HG03159 (cell line): Measurements from ENCODE around the gene SKAP2.

Source experiments
- ATAC-seq: cut with Tn5 transposase; IDR thresholded peaks from one replicate; pipeline ENCODE4 v1.9.1; 2021; ENCODE audit warnings: mild to moderate bottlenecking, moderate library complexity; ENCODE audit not compliant: unreplicated experiment

The SKAP2 gene

GRCh38 chr7:26779978-26780595, 84.3 kb downstream of the SKAP2 start:
- ATAC-seq = no peak

- ATAC-seq = no peak
Measured at GRCh38 chr7:26777385-26777784, 87.0 kb downstream of the SKAP2 start.

GRCh38 chr7:26760501-26760900, 103.9 kb downstream of the SKAP2 start:
- ATAC-seq = no peak

- no peak for ATAC-seq
Measured at GRCh38 chr7:26759108-26759507, 105.3 kb downstream of the SKAP2 start.

DNA sequence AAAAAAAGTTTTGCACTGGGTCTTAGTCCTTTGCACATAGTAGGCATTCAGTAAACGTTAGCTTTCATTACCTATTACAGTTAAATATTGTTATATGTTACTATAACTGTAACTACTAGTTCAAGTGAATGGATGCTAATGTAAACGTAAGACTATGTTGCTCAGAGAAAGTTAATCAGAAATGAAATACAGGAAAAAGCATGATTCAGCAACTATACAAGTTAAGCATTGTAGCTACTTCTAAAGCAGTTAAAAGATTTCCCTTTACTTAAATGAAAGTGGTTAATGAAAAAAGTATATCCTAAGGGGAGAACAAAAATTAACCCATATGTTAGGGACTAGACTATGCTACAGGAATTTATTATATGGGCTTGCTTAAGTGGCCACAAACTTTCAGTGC, 121.2 kb downstream of the SKAP2 start:
- ATAC-seq = no peak

DNA sequence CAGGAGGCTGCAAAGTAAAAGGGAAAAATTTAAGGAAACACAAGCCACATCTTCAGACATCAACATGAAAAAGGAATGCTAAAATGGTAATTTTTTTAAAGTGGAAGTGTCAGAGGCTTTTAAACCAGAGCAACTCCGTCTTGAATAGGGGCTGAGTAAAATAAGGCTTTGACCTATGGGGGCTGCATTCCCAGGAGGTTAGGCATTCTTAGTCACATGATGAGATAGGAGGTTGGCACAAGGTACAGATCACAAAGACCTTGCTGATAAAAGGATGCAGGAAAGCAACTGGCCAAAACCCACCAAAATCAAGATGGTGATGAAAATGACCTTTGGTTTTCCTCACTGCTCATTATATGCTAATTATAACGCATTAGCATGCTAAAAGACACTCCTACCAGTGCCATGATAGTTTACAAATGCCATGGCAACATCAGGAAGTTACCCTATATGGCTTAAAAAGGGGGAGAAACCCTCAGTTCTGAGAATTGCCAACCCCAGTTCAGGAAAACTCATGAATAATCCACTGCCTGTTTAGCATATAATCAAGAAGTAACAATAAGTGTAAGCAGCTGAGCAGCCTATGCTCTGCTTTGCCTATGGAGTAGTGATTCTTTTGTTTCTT, 128.3 kb downstream of the SKAP2 start:
- ATAC-seq = no peak

DNA sequence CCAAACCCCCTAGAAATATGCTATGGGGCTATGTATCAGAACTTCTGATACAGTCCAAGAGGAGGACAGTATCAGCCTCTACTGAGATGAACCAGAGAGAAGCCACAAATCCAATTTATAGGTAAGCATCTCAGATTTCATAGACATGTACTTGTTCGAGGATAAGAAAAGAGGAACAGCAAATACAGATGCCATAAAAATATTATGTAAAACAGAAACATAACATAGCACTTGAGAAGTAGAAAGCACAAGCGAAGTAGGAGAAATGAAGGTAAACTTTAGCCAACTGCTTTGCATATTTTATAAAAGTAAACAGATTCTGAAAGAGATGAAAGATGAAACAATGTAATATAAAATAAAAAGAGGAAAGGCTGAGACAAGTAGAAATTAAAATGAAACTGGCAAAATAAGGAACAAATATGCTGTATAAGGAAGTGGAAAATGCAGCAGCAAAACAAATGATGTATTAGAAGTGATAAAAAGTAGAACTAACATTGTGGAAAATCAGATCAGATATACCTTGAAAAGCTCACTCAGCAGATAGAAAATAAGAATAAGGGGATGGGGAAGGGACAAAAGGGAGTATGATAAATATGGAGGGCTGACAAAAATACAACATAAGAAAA, 135.1 kb downstream of the SKAP2 start:
- no peak for ATAC-seq

GRCh38 chr7:26726051-26726450, 138.3 kb downstream of the SKAP2 start:
- ATAC-seq = no peak

DNA sequence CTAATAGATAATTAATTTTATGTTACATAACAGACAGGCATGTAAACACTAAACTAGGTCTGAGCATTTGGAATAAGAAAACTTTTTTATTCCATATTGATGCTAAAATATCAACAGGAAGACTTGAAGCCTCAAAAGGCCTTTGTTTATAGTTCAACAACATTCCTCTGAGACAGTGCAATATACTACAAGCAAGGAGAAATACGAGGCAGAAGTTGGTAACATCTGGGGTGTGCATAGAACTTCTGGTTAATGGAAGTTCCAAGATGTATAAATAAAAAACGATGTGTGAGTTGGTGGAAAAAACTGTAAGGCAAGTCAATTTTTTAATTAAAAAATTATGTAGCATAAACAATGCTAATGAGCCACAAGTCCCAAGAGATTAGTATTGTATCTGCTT, 139.6 kb downstream of the SKAP2 start:
- no peak for ATAC-seq

GRCh38 chr7:26723129-26723528, 141.3 kb downstream of the SKAP2 start:
- no peak for ATAC-seq

DNA sequence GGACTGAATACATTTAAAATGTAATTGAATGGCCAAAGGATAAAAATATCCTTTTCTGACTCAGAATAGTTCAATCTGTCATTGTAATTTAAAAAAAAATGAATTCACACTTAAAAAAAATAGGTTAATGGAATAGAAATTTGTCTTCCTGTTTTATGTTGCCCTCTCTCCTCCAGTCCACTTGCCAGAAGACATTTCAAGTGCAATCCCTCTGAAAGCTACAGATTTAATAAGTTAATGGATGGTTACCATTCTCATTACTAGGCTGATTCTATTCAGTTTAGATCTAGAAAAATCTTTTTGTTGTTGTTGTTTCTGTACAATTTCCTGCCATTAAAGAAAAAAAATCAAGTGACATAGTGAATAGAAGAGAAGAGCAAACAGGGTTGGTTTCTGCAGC, 142.9 kb downstream of the SKAP2 start:
- ATAC-seq = no peak

GRCh38 chr7:26718063-26718462, 146.3 kb downstream of the SKAP2 start:
- ATAC-seq = no peak

GRCh38 chr7:26714438-26714837, 150.0 kb downstream of the SKAP2 start:
- no peak for ATAC-seq

- no peak for ATAC-seq
Measured at GRCh38 chr7:26714006-26714405, 150.4 kb downstream of the SKAP2 start.

GRCh38 chr7:26709210-26709990, 155.0 kb downstream of the SKAP2 start:
- ATAC-seq = no peak

DNA sequence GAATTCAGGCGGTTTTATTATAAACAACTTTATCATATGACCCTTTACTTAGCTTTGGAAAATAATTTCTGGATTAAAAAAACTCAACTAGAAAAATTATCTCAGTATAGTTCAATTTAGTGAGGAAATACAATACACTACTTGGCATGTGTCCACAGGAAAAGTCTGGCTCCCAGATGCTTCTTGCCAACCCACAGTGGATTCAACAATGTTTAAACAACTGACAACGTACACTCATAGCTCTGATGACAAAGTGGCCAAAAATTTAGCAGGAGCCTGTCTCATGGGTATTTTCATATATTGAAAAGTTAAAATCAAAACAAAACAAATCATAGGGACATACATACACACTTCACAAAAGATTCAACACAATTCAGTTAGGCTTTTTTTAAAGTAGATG, 158.8 kb downstream of the SKAP2 start:
- no peak for ATAC-seq

DNA sequence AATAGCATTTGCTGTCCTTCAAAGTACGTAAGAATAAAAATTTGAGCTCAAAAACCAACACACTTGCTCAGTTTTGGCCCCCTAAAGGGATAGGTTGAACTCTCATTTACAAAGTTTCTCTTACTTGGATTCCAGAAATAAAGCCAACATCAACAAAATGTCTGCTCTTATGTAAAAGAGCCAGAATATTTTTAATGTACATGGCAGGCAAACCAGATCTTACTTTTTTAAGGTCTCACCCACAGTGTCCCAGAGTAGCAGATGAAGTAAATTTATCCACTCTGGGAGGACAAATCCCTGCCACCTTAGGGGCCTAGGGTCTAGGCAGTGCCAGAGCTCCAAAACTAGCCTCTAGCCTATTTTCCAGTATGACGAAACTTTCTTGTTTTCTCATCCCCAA, 159.6 kb downstream of the SKAP2 start:
- no peak for ATAC-seq

DNA sequence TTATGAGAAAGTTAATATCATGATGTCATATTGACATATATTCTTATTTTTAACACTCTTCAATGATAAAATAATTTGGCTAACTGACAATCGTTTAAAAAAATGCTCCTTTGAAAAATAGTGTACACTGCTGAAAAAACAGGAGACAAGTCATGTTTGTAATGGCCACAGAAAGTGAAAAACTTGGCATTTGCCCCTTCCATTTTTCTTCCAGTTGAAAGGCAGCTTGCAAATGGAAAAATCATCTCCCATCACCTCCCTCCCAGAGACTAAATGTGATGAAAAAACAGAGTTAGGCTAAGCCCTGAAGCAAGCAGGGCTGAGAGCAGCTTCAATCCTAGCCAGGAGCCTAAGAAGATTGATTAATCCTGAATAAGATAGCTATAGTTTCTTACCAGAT, 160.4 kb downstream of the SKAP2 start:
- ATAC-seq = no peak

DNA sequence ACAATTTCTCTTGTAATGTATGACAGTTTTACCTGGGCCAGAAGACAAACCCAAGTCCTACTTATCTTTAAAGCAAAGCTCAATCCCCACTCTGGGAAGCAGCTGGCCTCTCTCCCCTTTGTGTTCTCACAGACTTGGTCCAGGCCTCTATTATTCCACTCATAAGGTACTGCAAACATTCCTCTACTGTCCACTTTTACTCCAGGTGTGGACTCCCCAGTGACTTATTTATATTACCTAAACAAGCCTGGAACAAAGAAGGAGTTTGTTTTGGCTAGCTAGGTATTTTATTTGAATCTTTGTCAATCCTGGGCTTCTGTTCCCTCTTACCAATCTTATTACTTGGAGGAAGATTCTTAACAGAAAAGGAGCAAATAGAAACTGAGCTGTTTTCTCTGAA, 163.5 kb downstream of the SKAP2 start:
- no peak for ATAC-seq

- ATAC-seq = no peak
Measured at GRCh38 chr7:26700386-26700785, 164.0 kb downstream of the SKAP2 start.

DNA sequence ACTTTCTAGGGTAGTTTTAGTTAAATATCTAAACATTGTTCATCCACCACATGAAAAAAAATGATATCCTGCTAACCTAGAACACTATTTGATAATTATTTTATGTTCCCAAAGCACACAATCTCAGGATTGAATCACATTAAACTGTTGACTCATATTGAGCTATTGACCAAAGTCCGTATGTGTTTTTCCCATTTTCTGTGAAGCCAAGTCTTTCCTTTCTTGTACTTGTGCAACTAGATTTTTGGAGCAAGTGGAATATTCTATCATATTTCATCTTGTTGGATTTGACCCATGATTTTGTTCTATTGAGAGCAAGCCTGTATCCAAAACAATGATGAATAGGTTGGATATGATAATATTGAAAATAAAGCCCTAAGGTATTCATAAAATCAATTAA, 164.6 kb downstream of the SKAP2 start:
- ATAC-seq = no peak

DNA sequence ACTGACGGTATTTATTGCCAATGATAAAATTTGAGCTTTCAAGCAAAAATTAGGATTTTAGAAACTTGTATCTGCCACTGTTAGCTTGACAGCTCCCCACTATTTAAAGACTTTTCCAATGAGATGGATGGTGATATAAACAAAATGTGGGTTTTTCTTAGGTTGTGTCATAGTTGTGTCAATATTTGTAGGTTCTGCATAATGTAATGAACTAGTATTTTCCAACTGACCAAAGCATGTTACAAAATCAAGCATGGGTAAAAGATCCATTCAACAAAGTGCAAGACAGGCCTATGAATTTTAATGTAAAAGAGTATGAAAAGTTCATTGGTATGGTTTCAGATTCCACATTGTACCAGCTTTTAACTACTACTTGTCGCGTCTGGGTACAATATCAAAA, 165.6 kb downstream of the SKAP2 start:
- no peak for ATAC-seq
